Astrocyte (in vitro differentiated cells and primary cell): ENCODE results near the gene CTNND2.

Experiments used
- CTCF ChIP-seq: IDR thresholded peaks from 2 replicates; pipeline ENCODE4 v1.5.1; 2011; ENCODE audit warnings: low read depth, mild to moderate bottlenecking, inconsistent platforms, low read length, moderate library complexity; ENCODE audit not compliant: insufficient read depth
- EZH2 ChIP-seq: IDR thresholded peaks from 2 replicates; pipeline ENCODE4 v1.6.1; 2012; ENCODE audit warnings: mild to moderate bottlenecking, low read length, inconsistent platforms; ENCODE audit not compliant: insufficient read depth

- no peak for TF ChIP-seq CTCF
- TF ChIP-seq EZH2 = no peak
Measured at GRCh38 chr5:11574787-11575186, 329.5 kb downstream of the CTNND2 start.
